GM12878 (cell line): Measurements from ENCODE around the gene GPATCH3. TPM values are rescaled to one million over a fixed set of nuclear protein-coding genes. Genes with fewer than 3 reads are reported as not detected.

ENCODE experiments used
- ATAC-seq: fragments of 200-7000 bp; cut with Tn5 transposase; 3 replicates; pipeline ENCODE4 v1.9.1; 2020; ENCODE audit warnings: mild to moderate bottlenecking, moderate library complexity
- BruUV-seq: library from RNA; stranded (reverse); fragments of 400-500 nt; replicated peaks from 2 replicates; lab custom pipeline; 2021; lab: Mats Ljungman, UMichigan
- CTCF ChIA-PET: fragments of 300-600 bp; sonication (Branson Sonifier 250); formaldehyde crosslinking; extraction: SDS; loops from one replicate; lab custom pipeline; 2021; ENCODE audit warnings: inconsistent platforms; lab: Yijun Ruan, JAX
- POLR2A ChIA-PET: fragments of 350-600 bp; formaldehyde crosslinking; extraction: SDS; loops from one replicate; lab custom pipeline; 2021; ENCODE audit warnings: inconsistent platforms; lab: Charles Lee
- RAD21 ChIA-PET: fragments of 300-600 bp; sonication (Branson Sonifier 250); formaldehyde crosslinking; loops from one replicate; lab custom pipeline; 2023; ENCODE audit warnings: antibody characterized with exemption; ENCODE audit not compliant: unreplicated experiment; lab: Charles Lee
- SMC1A ChIA-PET: fragments of 300-600 bp; sonication (Branson Sonifier 250); formaldehyde crosslinking; loops from one replicate; lab custom pipeline; 2023; ENCODE audit not compliant: unreplicated experiment, uncharacterized antibody; lab: Charles Lee
- DNase-seq: peaks from one replicate; pipeline ENCODE4 v3.0.0-alpha.2; 2011; ENCODE audit warnings: low read depth, low spot score
- FAIRE-seq: peaks from 3 replicates; lab custom pipeline; 2011; peaks lifted over from hg19 to GRCh38; lab: Jason Lieb, UNC
- H2AFZ ChIP-seq: 2 replicates; pipeline ENCODE4 v1.6.0; 2011; ENCODE audit warnings: low read depth, low read length, control low read depth; ENCODE audit not compliant: control insufficient read depth
- H3K27ac ChIP-seq: 2 replicates; pipeline ENCODE4 v1.5.1; 2011; ENCODE audit warnings: control low read depth; ENCODE audit not compliant: control insufficient read depth, insufficient read depth
- H3K27me3 ChIP-seq, 2 experiments: replicated peaks in 1 of 2; 2 replicates each; pipeline versions ENCODE4 v1.6.0 to v1.6.1; 2011; ENCODE audit warnings: low read length in 1 of 2; ENCODE audit not compliant: control insufficient read depth in 2 of 2, insufficient read depth in 2 of 2
- H3K36me3 ChIP-seq, 2 experiments: 2 replicates each; pipeline ENCODE4 v1.5.1; 2011; ENCODE audit warnings: low read length in 1 of 2; ENCODE audit not compliant: control insufficient read depth in 2 of 2, insufficient read depth in 2 of 2
- H3K4me1 ChIP-seq: 2 replicates; pipeline ENCODE4 v1.6.1; 2011; ENCODE audit warnings: mild to moderate bottlenecking, low read length, moderate library complexity, mixed read lengths; ENCODE audit not compliant: control insufficient read depth, insufficient read depth
- H3K4me2 ChIP-seq: 2 replicates; pipeline ENCODE4 v1.6.0; 2011; ENCODE audit warnings: control low read depth; ENCODE audit not compliant: control insufficient read depth, insufficient read depth
- H3K4me3 ChIP-seq: fragments of 200-600 bp; sonication (generic); 2 replicates; pipeline ENCODE4 v1.5.1; 2016
- H3K79me2 ChIP-seq: 2 replicates; pipeline ENCODE4 v1.6.0; 2011; ENCODE audit warnings: low read length; ENCODE audit not compliant: control insufficient read depth, insufficient read depth
- H3K9ac ChIP-seq: 2 replicates; pipeline ENCODE4 v1.8.0; 2011; ENCODE audit warnings: low read length, control low read depth, mixed read lengths; ENCODE audit not compliant: control insufficient read depth, insufficient read depth
- H3K9me3 ChIP-seq: replicated peaks from 3 replicates; pipeline ENCODE4 v1.5.1; 2011; ENCODE audit warnings: mild to moderate bottlenecking, low read length; ENCODE audit not compliant: control insufficient read depth, insufficient read depth
- H4K20me1 ChIP-seq: 2 replicates; pipeline ENCODE4 v1.6.0; 2011; ENCODE audit not compliant: control insufficient read depth, insufficient read depth
- CEBPB ChIP-seq, 2 experiments: fragments of 150-350 bp in 1 of 2; IDR thresholded peaks; 2 replicates each; pipeline ENCODE4 v1.6.1; 2012 to 2014; ENCODE audit warnings: low read depth in 2 of 2, low read length in 2 of 2, borderline replicate concordance in 1 of 2, inconsistent platforms in 1 of 2
- ESRRA ChIP-seq: IDR thresholded peaks from 2 replicates; pipeline ENCODE4 v1.6.1; 2012; ENCODE audit warnings: mild to moderate bottlenecking, low read length, improper control_type of control experiment
- HSF1 ChIP-seq: fragments of 150-350 bp; IDR thresholded peaks from 2 replicates; pipeline ENCODE4 v1.6.1; 2014; ENCODE audit warnings: mild to moderate bottlenecking, low read depth, low read length
- MEF2A ChIP-seq: IDR thresholded peaks from 2 replicates; pipeline ENCODE4 v1.6.1; 2011; ENCODE audit warnings: low read depth, mild to moderate bottlenecking, low read length, moderate library complexity; ENCODE audit not compliant: insufficient read depth
- RAD21 ChIP-seq: IDR thresholded peaks from 2 replicates; pipeline ENCODE4 v1.6.1; 2011; ENCODE audit warnings: mild to moderate bottlenecking, low read depth, low read length, moderate library complexity; ENCODE audit not compliant: insufficient read depth
- RB1 ChIP-seq: fragments of 450-650 bp; formaldehyde crosslinking; IDR thresholded peaks from 2 replicates; pipeline ENCODE4 v1.6.1; 2017; ENCODE audit warnings: mild to moderate bottlenecking, borderline replicate concordance
- RCOR1 ChIP-seq: conservative IDR thresholded peaks from 2 replicates; pipeline ENCODE4 v1.6.1; 2012; ENCODE audit warnings: low read depth, low read length, improper control_type of control experiment
- RELA ChIP-seq: fragments of 450-650 bp; IDR thresholded peaks from 2 replicates; pipeline ENCODE4 v1.8.0; 2014; ENCODE audit warnings: borderline replicate concordance; ENCODE audit not compliant: partially characterized antibody
- RFX5 ChIP-seq: IDR thresholded peaks from 2 replicates; pipeline ENCODE4 v1.6.1; 2011; ENCODE audit warnings: low read depth, low read length, improper control_type of control experiment
- TCF12 ChIP-seq: IDR thresholded peaks from 2 replicates; pipeline ENCODE4 v1.6.1; 2011; ENCODE audit warnings: low read depth, mild to moderate bottlenecking, low read length
- YBX1 ChIP-seq: fragments of 450-650 bp; IDR thresholded peaks from 2 replicates; pipeline ENCODE4 v1.6.1; 2016; ENCODE audit warnings: antibody characterized with exemption
- ZNF24 ChIP-seq: fragments of 450-650 bp; IDR thresholded peaks from 2 replicates; pipeline ENCODE4 v1.6.1; 2017; ENCODE audit warnings: antibody characterized with exemption, mild to moderate bottlenecking
- WGBS: methylation state at CpG from one replicate; pipeline ENCODE4 v1.1.6; 2016; ENCODE audit warnings: low lambda C conversion rate; ENCODE audit not compliant: insufficient replicate concordance, insufficient coverage; ENCODE audit errors: missing lambda C conversion rate; 5-methylcytosine and 5-hydroxymethylcytosine counted together
- in situ Hi-C: fragments of 300-500 bp; cut with MboI; formaldehyde crosslinking; loops from 9 replicates; pipeline ENCODE4 v1.14.3; 2018; ENCODE audit warnings: mixed read lengths
- intact Hi-C: fragments of 100-400 bp; cut with micrococcal nuclease; formaldehyde crosslinking; loops from one replicate; pipeline ENCODE4 v1.14.2; 2022; ENCODE audit not compliant: unreplicated experiment
- polyA plus RNA-seq, 11 experiments: library from polyadenylated mRNA; depleted of rRNA in 4 of 11; unstranded in 6 of 11; stranded (reverse) in 5 of 11; fragments of >200 nt; fragmentation: Nextera tagmentation in 4 of 11; fragmentation: Illumina TruSeq in 1 of 11; extraction: Ambion mirVana in 4 of 11; extraction: Trizol in 1 of 11; gene quantifications; 1 replicate in 1 of 11; 2 replicates in 10 of 11; pipeline versions ENCODE4 v1.2.1 to v1.2.3, GENCODE V29; 2011 to 2016; ENCODE audit warnings: inconsistent platforms in 2 of 11, missing spikeins in 2 of 11, low read depth in 1 of 11
- total RNA-seq, 4 experiments: library from RNA; depleted of rRNA in 3 of 4; stranded (reverse); fragments of >200 nt in 3 of 4; fragmentation: Illumina TruSeq in 1 of 4; extraction: Trizol in 1 of 4; gene quantifications; 2 replicates each; pipeline versions ENCODE4 v1.2.1 to v1.2.3, GENCODE V29; 2013 to 2021
- TF ChIP-seq, protein P1 (sequence below), 3 experiments: IDR thresholded peaks in 2 of 3; conservative IDR thresholded peaks in 1 of 3; 2 replicates each; pipeline ENCODE4 v1.5.1; 2011; ENCODE audit warnings: low read depth in 3 of 3, low read length in 3 of 3, mild to moderate bottlenecking in 3 of 3, control low read depth in 2 of 3, moderate library complexity in 2 of 3, inconsistent platforms in 1 of 3, mixed read lengths in 1 of 3; ENCODE audit not compliant: control insufficient read depth in 2 of 3, insufficient read depth in 1 of 3; ENCODE audit errors: extremely low read depth in 1 of 3
- TF ChIP-seq, protein P2 (sequence below): IDR thresholded peaks from 2 replicates; pipeline ENCODE4 v1.6.1; 2012; ENCODE audit warnings: low read length, inconsistent platforms

Gene GPATCH3
- total and polyA plus RNA-seq, 10 of the 15 experiments (the other 5 are each of a cell fraction or from before 2014, with no cell fraction given), result 0.56 to 13.4 (median 8.7) TPM

DNA sequence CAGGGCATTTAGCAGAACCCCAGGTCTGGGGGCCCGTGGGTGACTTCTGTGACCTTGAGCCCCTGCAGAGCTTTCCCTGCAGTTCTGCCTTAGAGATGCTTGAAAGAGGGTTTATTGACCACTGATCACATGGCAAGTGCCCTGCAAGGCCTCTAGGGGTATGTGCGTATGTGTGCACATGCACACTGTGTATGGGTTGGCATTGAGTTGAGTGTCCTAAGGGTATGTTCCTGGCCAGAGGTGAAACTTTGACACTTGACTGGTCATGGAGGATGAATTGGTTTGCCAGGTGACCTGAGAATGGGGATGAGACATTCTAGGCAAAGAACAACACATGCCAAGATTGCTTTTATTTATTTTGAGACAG, 38.4 kb upstream of the GPATCH3 start (continued):
- TF ChIP-seq, protein P1, sequence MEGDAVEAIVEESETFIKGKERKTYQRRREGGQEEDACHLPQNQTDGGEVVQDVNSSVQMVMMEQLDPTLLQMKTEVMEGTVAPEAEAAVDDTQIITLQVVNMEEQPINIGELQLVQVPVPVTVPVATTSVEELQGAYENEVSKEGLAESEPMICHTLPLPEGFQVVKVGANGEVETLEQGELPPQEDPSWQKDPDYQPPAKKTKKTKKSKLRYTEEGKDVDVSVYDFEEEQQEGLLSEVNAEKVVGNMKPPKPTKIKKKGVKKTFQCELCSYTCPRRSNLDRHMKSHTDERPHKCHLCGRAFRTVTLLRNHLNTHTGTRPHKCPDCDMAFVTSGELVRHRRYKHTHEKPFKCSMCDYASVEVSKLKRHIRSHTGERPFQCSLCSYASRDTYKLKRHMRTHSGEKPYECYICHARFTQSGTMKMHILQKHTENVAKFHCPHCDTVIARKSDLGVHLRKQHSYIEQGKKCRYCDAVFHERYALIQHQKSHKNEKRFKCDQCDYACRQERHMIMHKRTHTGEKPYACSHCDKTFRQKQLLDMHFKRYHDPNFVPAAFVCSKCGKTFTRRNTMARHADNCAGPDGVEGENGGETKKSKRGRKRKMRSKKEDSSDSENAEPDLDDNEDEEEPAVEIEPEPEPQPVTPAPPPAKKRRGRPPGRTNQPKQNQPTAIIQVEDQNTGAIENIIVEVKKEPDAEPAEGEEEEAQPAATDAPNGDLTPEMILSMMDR (IDR thresholded peaks at IDR 0.05 in 2 of 3, conservative IDR thresholded peaks at IDR 0.05 in 1 of 3; ENCODE audit: control insufficient read depth in 2 of 3, extremely low read depth in 1 of 3, insufficient read depth in 1 of 3, low read depth in 3 of 3, low read length in 3 of 3), result no peak
- no peak for TF ChIP-seq RB1

DNA sequence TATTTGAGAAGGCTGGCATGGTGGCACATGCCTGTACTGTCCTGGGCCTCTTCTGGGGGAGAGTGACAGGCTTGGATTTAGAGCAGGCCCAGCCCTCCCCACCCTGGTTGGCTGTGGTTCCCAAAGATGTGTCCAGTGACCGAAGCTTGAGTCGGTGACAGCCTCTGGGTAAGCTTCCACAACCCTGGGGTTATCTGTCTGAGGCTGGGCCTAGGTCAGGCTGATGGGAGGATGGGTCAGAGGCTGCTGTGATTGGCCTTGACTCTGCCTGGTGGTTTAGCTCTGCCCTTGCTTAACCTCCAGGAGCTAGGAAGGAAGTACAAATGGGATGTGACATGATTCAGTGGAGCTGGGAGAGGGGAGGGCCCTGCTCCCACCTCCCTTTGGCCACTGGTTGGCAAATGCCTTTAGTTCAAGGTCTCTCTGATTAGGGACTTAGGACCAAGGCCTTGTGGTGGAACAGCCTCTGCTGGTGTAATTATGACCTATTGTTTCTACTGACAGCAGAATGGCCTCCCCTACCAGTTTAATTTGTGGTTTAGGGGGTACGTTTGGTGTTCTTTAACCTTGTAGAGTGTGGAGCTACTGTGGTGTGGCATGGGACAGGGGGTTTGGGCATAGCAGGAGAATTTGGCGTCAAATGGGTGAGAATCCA, 37.9 kb upstream of the GPATCH3 start:
- RAD21 ChIA-PET, result no interaction called here
- H3K27ac ChIP-seq, result no peak overlapping the region
- SMC1A ChIA-PET, result no interaction called here
- CTCF ChIA-PET, result no interaction called here
- 86% methylated on average over 4 of the region's 4 CpGs for WGBS
- FAIRE-seq (no peak), ATAC-seq (no peak), DNase-seq (no peak)
- H3K79me2 ChIP-seq, result peaks cover 2% of the 10 kb centered on the region
- POLR2A ChIA-PET, result no interaction called here
- H3K4me3 ChIP-seq, result no peak overlapping the region
- no peak for TF ChIP-seq RB1
- TF ChIP-seq, protein P2, sequence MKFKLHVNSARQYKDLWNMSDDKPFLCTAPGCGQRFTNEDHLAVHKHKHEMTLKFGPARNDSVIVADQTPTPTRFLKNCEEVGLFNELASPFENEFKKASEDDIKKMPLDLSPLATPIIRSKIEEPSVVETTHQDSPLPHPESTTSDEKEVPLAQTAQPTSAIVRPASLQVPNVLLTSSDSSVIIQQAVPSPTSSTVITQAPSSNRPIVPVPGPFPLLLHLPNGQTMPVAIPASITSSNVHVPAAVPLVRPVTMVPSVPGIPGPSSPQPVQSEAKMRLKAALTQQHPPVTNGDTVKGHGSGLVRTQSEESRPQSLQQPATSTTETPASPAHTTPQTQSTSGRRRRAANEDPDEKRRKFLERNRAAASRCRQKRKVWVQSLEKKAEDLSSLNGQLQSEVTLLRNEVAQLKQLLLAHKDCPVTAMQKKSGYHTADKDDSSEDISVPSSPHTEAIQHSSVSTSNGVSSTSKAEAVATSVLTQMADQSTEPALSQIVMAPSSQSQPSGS, result no peak
- no peak for TF ChIP-seq ZNF24
- no peak for TF ChIP-seq RELA
- no peak for TF ChIP-seq RAD21
- no peak for TF ChIP-seq RFX5
- TF ChIP-seq CEBPB (IDR thresholded peaks at IDR 0.05; ENCODE audit: borderline replicate concordance in 1 of 2, low read depth in 2 of 2, low read length in 2 of 2), result no peak
- no peak for TF ChIP-seq RCOR1
- TF ChIP-seq YBX1, result no peak
- TF ChIP-seq MEF2A, result no peak
- TF ChIP-seq HSF1, result no peak
- TF ChIP-seq TCF12, result no peak
- TF ChIP-seq ESRRA, result no peak
- in situ Hi-C loops (no loop called here), intact Hi-C loops (no loop called here)
- H3K9ac ChIP-seq, result no peak overlapping the region
- peaks cover 11 to 22% of the 10 kb centered on the region in 2 experiments for H3K36me3 ChIP-seq
- H3K4me2 ChIP-seq, result no peak overlapping the region
- H3K9me3 ChIP-seq, result no peaks in the 10 kb centered on the region
- H4K20me1 ChIP-seq, result no peaks in the 10 kb centered on the region
- BruUV-seq, result no TSS peak
- H3K27me3 ChIP-seq, result no peaks in the 10 kb centered on the region
- no peak overlapping the region for H2AFZ ChIP-seq
- no peaks in the 10 kb centered on the region for H3K4me1 ChIP-seq
